ENCODE results near the gene SAFB. TPM values are rescaled to one million over a fixed set of nuclear protein-coding genes. Genes with fewer than 3 reads are reported as not detected.

Gene SAFB
- total and polyA plus RNA-seq, 2 of the 13 experiments (the other 11 are each of a cell fraction or from before 2014, with no cell fraction given) = 21.0 to 28.4 TPM

- TF ChIP-seq ZNF281 (CRISPR knock-in tag; IDR thresholded peaks at IDR 0.05; ENCODE audit: borderline replicate concordance) (no peak), ZMAT3 (CRISPR knock-in tag; conservative IDR thresholded peaks at IDR 0.05) (no peak), AGO2 (optimal IDR thresholded peaks at IDR 0.05; ENCODE audit: low read depth, low read length) (peak; percentile 58)
Measured at GRCh38 chr19:5593343-5594255, 29.3 kb upstream of the SAFB start (continued).

GRCh38 chr19:5594521-5594950, 28.3 kb upstream of the SAFB start:
- peaks cover 22% of the 10 kb centered on the region for H3K4me1 ChIP-seq (ENCODE audit: insufficient read depth, low read length)
- no peaks in the 10 kb centered on the region for H3K27me3 ChIP-seq (ENCODE audit: control insufficient read depth in 1 of 2, insufficient read depth in 2 of 2, low read length in 2 of 2)
- no peaks in the 10 kb centered on the region for H3K9me3 ChIP-seq (ENCODE audit: low read length)
- no peaks in the 10 kb centered on the region for H3K79me2 ChIP-seq (ENCODE audit: insufficient read depth, low read length)
- no peak overlapping the region for H3K4me3 ChIP-seq (replicated peaks in 1 of 3; ENCODE audit: insufficient read depth in 1 of 3, low read depth in 2 of 3, low read length in 3 of 3)
- CTCF ChIA-PET (ENCODE audit: low intra/inter-chr PET ratio, low total read pairs) = no interaction called here
- POLR2A ChIA-PET = interaction anchor here (2.6 kb wide), 1 partner anchor 28 kb away, joined by 12 read pairs; the partner anchor contains the start of genes SAFB and SAFB2
- H3K36me3 ChIP-seq (replicated peaks in 1 of 2; ENCODE audit: control insufficient read depth in 1 of 2, insufficient read depth in 2 of 2, low read length in 2 of 2) = peaks cover 47 to 91% of the 10 kb centered on the region in 2 experiments
- H4K20me1 ChIP-seq (ENCODE audit: insufficient read depth, low read length) = peaks cover 4% of the 10 kb centered on the region; the same call in 1 of the 2 replicates
- 7% methylated on average over 4 of the region's 7 CpGs for WGBS (ENCODE audit: low lambda C conversion rate)
- DNase-seq (ENCODE audit: low spot score) (peak; percentile 79), FAIRE-seq (peak; percentile 97), ATAC-seq (peak; percentile 97)
- BruUV-seq (replicated peaks) = no TSS peak
- H3K4me2 ChIP-seq (ENCODE audit: low read depth, low read length) = peak overlapping the region; percentile 36
- no peak overlapping the region for H2AFZ ChIP-seq (ENCODE audit: low read length)
- intact Hi-C loops (cut with micrococcal nuclease; ENCODE audit: unreplicated experiment) = no loop called here
- in situ Hi-C loops (cut with HindIII; ENCODE audit: extremely low pct_ligation_motif_present, low pct_unique_long_range_greater_than_20kb) = no loop called here
- H3K27ac ChIP-seq (ENCODE audit: extremely low read length, insufficient read depth, low read length) = peak overlapping the region; percentile 78
- no peak overlapping the region; the same call in 1 of the 2 replicates for H3K9ac ChIP-seq (ENCODE audit: insufficient read depth, low read depth, low read length)
- TF ChIP-seq DDIT3 (CRISPR knock-in tag; IDR thresholded peaks at IDR 0.05) (no peak), TEAD2 (CRISPR knock-in tag; IDR thresholded peaks at IDR 0.05) (no peak), ZNF773 (CRISPR knock-in tag; IDR thresholded peaks at IDR 0.05; ENCODE audit: borderline replicate concordance) (no peak), ZNF33B (CRISPR knock-in tag; IDR thresholded peaks at IDR 0.05) (no peak), SNRNP70 (IDR thresholded peaks at IDR 0.05; ENCODE audit: low read depth, low read length) (no peak), GMEB1 (CRISPR knock-in tag; IDR thresholded peaks at IDR 0.05; ENCODE audit: borderline replicate concordance) (no peak; the same call in 1 of the 2 replicates), RFXANK (CRISPR knock-in tag; IDR thresholded peaks at IDR 0.05) (no peak), ELK4 (CRISPR knock-in tag; IDR thresholded peaks at IDR 0.05; ENCODE audit: borderline replicate concordance) (no peak), HOXD1 (CRISPR knock-in tag; IDR thresholded peaks at IDR 0.05) (no peak), TGIF2 (CRISPR knock-in tag; IDR thresholded peaks at IDR 0.05) (0 out of 2 replicates have a peak, but pooled peaks have one; percentile 62), HNF1B (CRISPR knock-in tag; IDR thresholded peaks at IDR 0.05) (peak; percentile 89)
